Neural cell (in vitro differentiated cells): ENCODE measurements around the gene APMAP.

Experiments
- CTCF ChIP-seq: fragments of 450-650 bp; IDR thresholded peaks from 2 replicates; pipeline ENCODE4 v1.5.1; 2014; ENCODE audit warnings: antibody characterized with exemption, mild to moderate bottlenecking, moderate library complexity; ENCODE audit not compliant: poor library complexity, severe bottlenecking
- TAF1 ChIP-seq: IDR thresholded peaks from 2 replicates; pipeline ENCODE4 v1.6.1; 2012; ENCODE audit warnings: low read depth

- TF ChIP-seq CTCF (no peak), TAF1 (no peak)
Measured at GRCh38 chr20:24960861-24961260, 31.7 kb downstream of the APMAP start.
